Measurements from ENCODE around the gene SLC5A6.

GRCh38 chr2:27198627-27199026, 13.4 kb downstream of the SLC5A6 start:
- no peak for TF ChIP-seq POLR2A (IDR thresholded peaks at IDR 0.05; ENCODE audit: low read length)
- no peak for TF ChIP-seq GATA1 (IDR thresholded peaks at IDR 0.05; ENCODE audit: low read depth, low read length)

Data from erythroblast (primary cell).